NT2/D1 (cell line): Measurements from ENCODE around the gene ELK3.

ENCODE experiments used
- DNase-seq: peaks from one replicate; pipeline ENCODE4 v3.0.0-alpha.2; 2011; ENCODE audit warnings: low read depth, low spot score
- H3K27me3 ChIP-seq: 2 replicates; pipeline ENCODE4 v1.6.0; 2011; ENCODE audit warnings: mild to moderate bottlenecking; ENCODE audit not compliant: insufficient read length, insufficient read depth
- H3K36me3 ChIP-seq: 2 replicates; pipeline ENCODE4 v1.6.1; 2011; ENCODE audit warnings: mild to moderate bottlenecking, low read length, mixed read lengths; ENCODE audit not compliant: insufficient read depth, insufficient read length
- H3K4me1 ChIP-seq: 2 replicates; pipeline ENCODE4 v1.5.1; 2011; ENCODE audit not compliant: insufficient read depth, insufficient read length
- H3K4me3 ChIP-seq: 2 replicates; pipeline ENCODE4 v1.5.1; 2011; ENCODE audit warnings: low read depth; ENCODE audit not compliant: insufficient read length
- H3K9ac ChIP-seq: 2 replicates; pipeline ENCODE4 v1.6.0; 2011; ENCODE audit warnings: low read depth; ENCODE audit not compliant: insufficient read length
- H3K9me3 ChIP-seq: 2 replicates; pipeline ENCODE4 v1.5.1; 2011; ENCODE audit warnings: mild to moderate bottlenecking, low read length; ENCODE audit not compliant: insufficient read depth
- SUZ12 ChIP-seq: IDR thresholded peaks from 2 replicates; pipeline ENCODE4 v1.6.1; 2011; ENCODE audit not compliant: insufficient read length, insufficient read depth; ENCODE audit errors: extremely low read depth
- YY1 ChIP-seq: IDR thresholded peaks from 2 replicates; pipeline ENCODE4 v1.6.1; 2011; ENCODE audit not compliant: insufficient read length, insufficient read depth
- ZNF274 ChIP-seq: IDR thresholded peaks from 2 replicates; pipeline ENCODE4 v1.6.1; 2011; ENCODE audit warnings: mild to moderate bottlenecking, low read depth, low read length

Gene ELK3

DNA sequence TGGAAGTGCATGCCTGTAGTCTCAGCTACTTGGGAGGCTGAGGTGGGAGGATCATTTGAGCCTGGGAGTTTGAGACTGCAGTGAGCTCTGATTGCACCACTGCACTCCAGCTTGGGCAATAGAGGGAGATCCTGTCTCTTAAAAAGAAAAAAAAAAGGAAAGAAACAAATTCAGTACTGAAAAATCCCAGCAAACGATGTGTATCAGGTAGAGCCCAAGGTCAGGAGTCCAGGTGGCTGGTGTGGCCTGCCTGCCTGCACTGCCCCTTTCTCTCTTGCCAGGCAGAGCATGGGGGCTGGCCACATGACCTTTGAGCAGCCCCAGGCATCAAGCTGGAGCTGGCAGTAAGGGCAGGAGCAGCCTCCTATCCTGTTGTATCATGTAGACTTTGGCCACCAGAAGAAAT lies 31.8 kb downstream of the ELK3 start:
- Histone ChIP-seq H3K27me3 (no peaks in the 10 kb centered on the region), H3K4me3 (no peak overlapping the region), H3K9me3 (no peaks in the 10 kb centered on the region), H3K36me3 (peaks cover 74% of the 10 kb centered on the region), H3K9ac (no peak overlapping the region), H3K4me1 (peaks cover 6% of the 10 kb centered on the region)
- TF ChIP-seq SUZ12: no peak
- TF ChIP-seq ZNF274: no peak
- TF ChIP-seq YY1: no peak
- no peak for DNase-seq

DNA sequence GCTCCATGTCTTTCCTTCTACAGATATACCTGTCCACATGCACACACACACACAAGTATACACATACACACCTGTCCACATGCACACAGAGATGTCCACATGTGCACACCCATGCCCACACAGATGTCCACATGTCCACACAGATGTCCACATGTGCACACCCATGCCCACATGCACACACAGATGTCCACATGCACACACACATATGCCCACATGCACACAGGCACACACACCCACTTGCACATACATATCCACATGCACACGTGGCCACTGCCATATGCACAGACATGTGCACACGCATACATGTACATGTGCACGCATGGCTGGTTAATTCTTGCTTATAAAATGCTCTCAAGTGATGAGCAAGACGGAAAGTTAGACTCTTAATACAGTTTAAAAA lies 32.2 kb downstream of the ELK3 start:
- Histone ChIP-seq H3K9ac (no peak overlapping the region), H3K4me1 (peaks cover 2% of the 10 kb centered on the region), H3K36me3 (peaks cover 74% of the 10 kb centered on the region), H3K27me3 (no peaks in the 10 kb centered on the region), H3K9me3 (no peaks in the 10 kb centered on the region), H3K4me3 (no peak overlapping the region)
- no peak for DNase-seq
- TF ChIP-seq SUZ12: no peak
- TF ChIP-seq ZNF274: no peak
- TF ChIP-seq YY1: no peak

DNA sequence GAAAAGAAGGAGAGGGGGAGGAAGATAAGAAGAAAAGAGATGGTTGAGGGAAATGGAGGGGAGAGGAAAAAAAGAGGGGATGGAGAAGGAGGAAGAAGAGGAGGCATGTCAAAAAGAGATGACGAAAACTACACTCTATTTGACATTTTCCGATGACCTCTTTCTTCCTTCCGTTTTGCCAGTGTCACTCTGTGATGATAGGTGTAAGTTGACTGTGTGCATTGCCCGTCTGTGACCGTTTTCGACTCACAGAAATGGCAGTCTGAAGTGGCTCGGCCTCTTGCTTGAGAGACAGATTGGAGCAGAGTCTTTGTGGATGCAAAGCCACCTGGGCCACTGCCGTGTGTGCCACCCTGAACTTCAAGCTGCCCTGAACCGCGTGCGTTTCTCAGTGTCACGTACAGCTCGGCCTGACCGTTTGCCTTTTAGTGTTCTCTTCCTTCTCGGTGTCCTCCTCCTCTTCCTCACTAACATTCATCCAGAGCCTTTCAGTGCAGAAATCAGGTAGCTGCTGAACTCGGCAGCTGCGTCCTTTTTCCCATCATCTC lies 32.7 kb downstream of the ELK3 start:
- TF ChIP-seq ZNF274: no peak

DNA sequence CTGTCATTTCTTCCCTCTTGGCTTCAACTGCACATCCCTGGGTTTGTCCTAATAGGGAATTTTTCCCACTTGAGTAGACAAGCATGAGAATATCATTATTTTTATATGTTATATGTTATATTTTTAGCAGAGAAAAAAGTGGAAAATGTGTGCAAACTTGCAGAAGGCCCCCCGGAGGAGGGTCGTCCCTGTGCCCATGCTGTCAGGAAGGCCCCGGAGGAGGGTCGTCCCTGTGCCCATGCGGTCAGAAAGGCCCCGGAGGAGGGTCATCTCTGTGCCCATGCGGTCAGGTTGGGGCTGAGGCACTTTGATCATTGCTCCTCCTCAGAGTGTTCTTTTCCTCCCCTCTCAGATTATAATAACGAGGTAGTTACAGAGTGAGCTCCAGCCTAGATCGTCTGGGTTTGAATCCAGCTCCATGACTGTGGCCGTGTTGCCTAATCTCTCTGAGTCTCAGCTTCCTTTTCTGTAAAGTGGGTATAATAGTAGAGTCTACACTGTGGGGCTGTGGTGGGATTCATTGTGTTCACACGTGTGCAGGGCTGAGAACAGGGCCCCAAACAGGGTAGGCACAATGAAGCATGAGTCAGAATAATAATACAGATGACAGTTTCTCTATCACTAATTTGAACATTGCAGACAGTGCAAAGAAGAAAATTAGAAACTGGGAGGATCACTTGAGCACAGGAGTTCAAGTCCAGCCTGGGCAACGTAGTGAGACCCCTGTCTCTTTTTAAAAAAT lies 33.4 kb downstream of the ELK3 start:
- no peaks in the 10 kb centered on the region for H3K9me3 ChIP-seq
- no peak for DNase-seq
- no peak overlapping the region for H3K4me3 ChIP-seq
- H3K4me1 ChIP-seq: no peaks in the 10 kb centered on the region
- H3K9ac ChIP-seq: no peak overlapping the region
- H3K27me3 ChIP-seq: no peaks in the 10 kb centered on the region
- no peak for TF ChIP-seq SUZ12
- no peak for TF ChIP-seq YY1
- TF ChIP-seq ZNF274: no peak
- H3K36me3 ChIP-seq: peaks cover 81% of the 10 kb centered on the region

More for the DNA sequence above, 32.7 kb downstream of the ELK3 start:
- no peaks in the 10 kb centered on the region for H3K27me3 ChIP-seq
- peaks cover 78% of the 10 kb centered on the region for H3K36me3 ChIP-seq
- DNase-seq: no peak
- no peak overlapping the region for H3K4me3 ChIP-seq
- H3K9ac ChIP-seq: no peak overlapping the region
- H3K9me3 ChIP-seq: no peaks in the 10 kb centered on the region
- H3K4me1 ChIP-seq: no peaks in the 10 kb centered on the region

DNA sequence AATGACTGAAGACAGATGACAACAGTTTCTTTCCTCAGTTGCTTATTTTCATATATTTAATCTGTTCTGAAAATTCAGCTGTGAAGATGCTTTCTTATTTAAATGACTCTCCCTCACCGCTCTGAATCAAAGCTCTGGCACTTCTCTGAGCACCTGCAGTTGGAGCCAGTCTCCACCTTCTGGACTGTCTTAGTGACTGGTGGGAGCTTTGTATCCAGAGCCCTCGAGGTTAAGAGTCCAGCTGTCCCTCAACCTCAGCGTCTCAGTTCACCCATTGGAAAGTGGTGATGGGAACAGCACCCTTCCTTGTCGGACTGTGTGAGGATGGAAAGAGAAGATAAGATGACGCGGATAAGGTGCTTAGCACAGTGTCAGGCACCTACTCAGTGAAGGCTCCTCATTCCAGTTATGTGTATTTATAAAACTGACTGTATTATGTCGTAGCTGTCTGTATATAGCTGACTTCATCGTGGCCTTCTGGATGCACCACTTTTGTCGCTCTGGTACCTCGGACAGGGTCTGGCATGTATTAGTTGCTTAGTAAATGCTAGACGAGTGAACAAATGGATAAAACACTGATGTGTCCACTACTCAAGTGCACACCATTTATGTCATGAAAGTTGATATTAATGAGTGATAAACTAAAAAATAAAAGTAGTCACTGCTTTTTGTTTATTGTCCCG lies 34.5 kb downstream of the ELK3 start:
- no peak for TF ChIP-seq YY1
- Histone ChIP-seq H3K27me3 (no peaks in the 10 kb centered on the region), H3K36me3 (peaks cover 76% of the 10 kb centered on the region), H3K9me3 (no peaks in the 10 kb centered on the region), H3K4me3 (no peak overlapping the region), H3K9ac (no peak overlapping the region), H3K4me1 (no peaks in the 10 kb centered on the region)
- no peak for DNase-seq

DNA sequence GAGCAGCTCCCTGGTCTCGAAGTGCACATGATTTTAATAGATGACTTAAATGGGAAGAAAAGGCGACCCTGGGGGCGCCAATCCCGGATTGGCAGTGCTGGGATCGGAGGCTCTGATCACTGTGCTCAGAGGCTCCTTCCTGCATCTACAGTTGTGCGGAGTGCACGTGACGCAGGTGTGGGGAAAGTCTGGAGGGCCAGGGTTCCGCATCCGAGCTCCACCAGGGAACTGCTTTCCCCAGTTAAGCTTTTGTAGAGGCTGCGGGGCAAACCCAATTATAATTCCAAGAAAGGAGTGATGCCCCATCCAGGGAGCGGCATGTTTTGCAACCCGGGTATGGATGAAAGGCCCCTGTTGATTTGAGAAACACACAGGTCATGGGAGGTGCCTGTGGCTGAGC lies 36.5 kb downstream of the ELK3 start:
- no peak for TF ChIP-seq ZNF274
- no peak for TF ChIP-seq SUZ12
- TF ChIP-seq YY1: no peak
- no peaks in the 10 kb centered on the region for H3K4me1 ChIP-seq
- no peak overlapping the region for H3K9ac ChIP-seq
- no peak for DNase-seq
- no peak overlapping the region for H3K4me3 ChIP-seq
- H3K9me3 ChIP-seq: no peaks in the 10 kb centered on the region
- H3K36me3 ChIP-seq: peaks cover 73% of the 10 kb centered on the region
- no peaks in the 10 kb centered on the region for H3K27me3 ChIP-seq

DNA sequence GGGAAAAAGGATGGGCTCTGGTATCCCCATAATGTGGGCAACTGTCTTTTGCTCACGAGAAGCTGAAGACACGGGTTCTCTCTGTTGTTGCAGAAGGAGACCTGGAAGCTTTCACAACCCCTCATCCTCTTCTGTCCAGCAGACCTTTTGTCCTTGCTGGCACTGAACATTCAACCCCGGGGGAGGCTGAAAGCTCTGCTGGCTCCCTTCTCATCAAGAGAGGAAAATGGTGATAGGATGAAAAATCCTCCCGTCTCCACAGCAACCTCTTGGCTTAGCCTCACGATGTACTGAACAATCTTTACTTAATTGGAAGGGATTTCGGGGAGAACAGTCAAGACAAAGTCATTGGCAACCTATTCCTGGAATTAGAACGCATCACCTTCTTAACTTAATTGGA lies 39.0 kb downstream of the ELK3 start:
- Histone ChIP-seq H3K4me1 (no peaks in the 10 kb centered on the region), H3K9ac (no peak overlapping the region), H3K4me3 (no peak overlapping the region), H3K9me3 (no peaks in the 10 kb centered on the region), H3K36me3 (peaks cover 69% of the 10 kb centered on the region), H3K27me3 (no peaks in the 10 kb centered on the region)
- no peak for DNase-seq
- TF ChIP-seq ZNF274 (no peak), SUZ12 (no peak), YY1 (no peak)
